Activated CD8-positive, alpha-beta T cell treated with anti-CD3 and anti-CD28 coated beads for 36 hours (primary cell): ENCODE measurements around the gene GLA. TPM values are rescaled to one million over a fixed set of nuclear protein-coding genes. Genes with fewer than 3 reads are reported as not detected.

ENCODE experiments used
- ATAC-seq: fragments of 200-7000 bp; cut with Tn5 transposase; one replicate; pipeline ENCODE4 v1.10.0; 2021; ENCODE audit warnings: mild to moderate bottlenecking, moderate library complexity
- CTCF ChIA-PET: fragments of 350-600 bp; sonication (Branson Sonifier 250); formaldehyde crosslinking; loops from one replicate; lab custom pipeline; 2021; ENCODE audit warnings: antibody characterized with exemption; lab: Charles Lee
- POLR2A ChIA-PET: fragments of 350-600 bp; sonication (Branson Sonifier 250); formaldehyde crosslinking; loops from one replicate; lab custom pipeline; 2021; ENCODE audit warnings: antibody characterized with exemption; lab: Charles Lee
- DNase-seq: peaks from one replicate; pipeline ENCODE4 v3.0.0-alpha.2; 2020
- H3K27ac Mint-ChIP-seq: one replicate; pipeline ENCODE4 v1.8.0; 2021; ENCODE audit warnings: mild to moderate bottlenecking, mixed read lengths
- H3K27me3 Mint-ChIP-seq: one replicate; pipeline ENCODE4 v1.8.0; 2021; ENCODE audit warnings: mixed read lengths
- H3K36me3 Mint-ChIP-seq: one replicate; pipeline ENCODE4 v1.8.0; 2021; ENCODE audit warnings: low read depth, mixed read lengths
- H3K4me1 Mint-ChIP-seq: one replicate; pipeline ENCODE4 v1.8.0; 2021; ENCODE audit warnings: low read depth, mixed read lengths
- H3K4me3 Mint-ChIP-seq: one replicate; pipeline ENCODE4 v1.8.0; 2021; ENCODE audit warnings: mild to moderate bottlenecking, moderate library complexity, mixed read lengths
- H3K9me3 Mint-ChIP-seq: one replicate; pipeline ENCODE4 v1.8.0; 2021; ENCODE audit warnings: mixed read lengths
- intact Hi-C: fragments of 100-400 bp; cut with micrococcal nuclease; formaldehyde crosslinking; loops from one replicate; pipeline ENCODE4 v1.10.0; 2022
- total RNA-seq, 2 experiments: library from RNA; stranded (reverse); gene quantifications; one replicate each; pipeline ENCODE4 v1.2.3, GENCODE V29; 2021
- TF ChIP-seq, protein P1 (sequence below): fragments of 200-600 bp; IDR thresholded peaks from one replicate; pipeline ENCODE4 v1.8.0; 2022; ENCODE audit warnings: antibody characterized with exemption, mild to moderate bottlenecking

The GLA gene
- total RNA-seq, 2 experiments from 2014 or later: 38.8 to 44.6 TPM

DNA sequence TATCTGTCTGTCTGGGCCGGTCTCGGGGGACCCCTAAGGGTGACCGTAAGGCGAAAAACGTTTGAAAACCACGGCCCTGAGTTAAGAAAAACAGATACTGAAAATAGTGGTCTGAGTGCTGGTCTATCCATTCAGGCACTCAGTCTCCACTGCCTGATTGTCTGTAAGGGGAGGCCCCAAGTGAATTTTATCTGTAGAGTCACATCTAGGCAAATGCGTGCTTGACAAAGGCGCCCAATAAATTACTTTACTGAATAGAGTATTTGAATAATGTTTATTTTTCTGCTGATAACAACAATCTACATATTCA is 762 bp upstream of the GLA start:
- peaks cover 33% of the 10 kb centered on the region for H3K4me1 Mint-ChIP-seq
- ChIA-PET CTCF (no interaction called here), POLR2A (interaction anchor here (1.0 to 1.1 kb wide), 3 partner anchors 10 to 18 kb away, joined by 3 to 4 read pairs (median 3); partner anchors contain the start of gene RPL36A)
- H3K9me3 Mint-ChIP-seq: no peaks in the 10 kb centered on the region
- TF ChIP-seq, protein P1, sequence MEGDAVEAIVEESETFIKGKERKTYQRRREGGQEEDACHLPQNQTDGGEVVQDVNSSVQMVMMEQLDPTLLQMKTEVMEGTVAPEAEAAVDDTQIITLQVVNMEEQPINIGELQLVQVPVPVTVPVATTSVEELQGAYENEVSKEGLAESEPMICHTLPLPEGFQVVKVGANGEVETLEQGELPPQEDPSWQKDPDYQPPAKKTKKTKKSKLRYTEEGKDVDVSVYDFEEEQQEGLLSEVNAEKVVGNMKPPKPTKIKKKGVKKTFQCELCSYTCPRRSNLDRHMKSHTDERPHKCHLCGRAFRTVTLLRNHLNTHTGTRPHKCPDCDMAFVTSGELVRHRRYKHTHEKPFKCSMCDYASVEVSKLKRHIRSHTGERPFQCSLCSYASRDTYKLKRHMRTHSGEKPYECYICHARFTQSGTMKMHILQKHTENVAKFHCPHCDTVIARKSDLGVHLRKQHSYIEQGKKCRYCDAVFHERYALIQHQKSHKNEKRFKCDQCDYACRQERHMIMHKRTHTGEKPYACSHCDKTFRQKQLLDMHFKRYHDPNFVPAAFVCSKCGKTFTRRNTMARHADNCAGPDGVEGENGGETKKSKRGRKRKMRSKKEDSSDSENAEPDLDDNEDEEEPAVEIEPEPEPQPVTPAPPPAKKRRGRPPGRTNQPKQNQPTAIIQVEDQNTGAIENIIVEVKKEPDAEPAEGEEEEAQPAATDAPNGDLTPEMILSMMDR: no peak
- H3K27me3 Mint-ChIP-seq: peaks cover 2% of the 10 kb centered on the region
- intact Hi-C loops: loop anchor here (2.0 kb wide), 1 partner anchor 18 kb away; the partner anchor contains the start of gene RPL36A
- H3K27ac Mint-ChIP-seq: peak overlapping the region; percentile 97
- no peak for DNase-seq
- H3K36me3 Mint-ChIP-seq: peaks cover 27% of the 10 kb centered on the region
- peak; percentile 42 for ATAC-seq
- peak overlapping the region; percentile 99 for H3K4me3 Mint-ChIP-seq

DNA sequence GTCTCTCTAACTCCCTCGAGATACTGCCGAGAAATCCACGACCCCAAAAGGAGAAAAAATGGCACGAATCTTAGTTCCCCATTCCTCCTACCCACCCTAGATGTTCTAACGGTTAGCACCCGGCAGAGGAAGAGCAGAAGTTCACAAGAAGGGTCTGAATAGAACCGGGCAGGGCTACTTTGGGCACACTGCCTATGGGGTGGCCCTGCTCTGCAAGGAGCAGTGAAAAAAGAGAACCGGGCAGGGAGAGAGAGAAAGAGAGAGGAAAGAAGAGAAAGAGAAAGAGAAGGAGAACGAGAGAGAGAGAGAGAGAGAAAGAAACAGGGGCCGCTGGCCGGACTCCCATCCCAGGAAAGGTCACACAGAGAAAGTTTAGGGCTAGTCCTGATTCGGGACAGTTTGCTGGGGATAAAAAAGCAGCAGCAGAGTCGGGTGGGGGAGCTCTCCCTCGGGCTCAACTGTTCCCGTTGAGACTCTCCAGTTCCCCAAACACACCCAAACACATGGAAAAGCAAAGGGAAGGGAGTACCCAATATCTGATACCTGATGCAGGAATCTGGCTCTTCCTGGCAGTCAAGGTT is 468 bp downstream of the GLA start:
- H3K9me3 Mint-ChIP-seq: no peaks in the 10 kb centered on the region
- peak overlapping the region; percentile 94 for H3K27ac Mint-ChIP-seq
- peaks cover 20% of the 10 kb centered on the region for H3K36me3 Mint-ChIP-seq
- H3K27me3 Mint-ChIP-seq: peaks cover 2% of the 10 kb centered on the region
- peak overlapping the region; percentile 99 for H3K4me3 Mint-ChIP-seq
- ChIA-PET POLR2A (interaction anchor here (1.3 kb wide), 4 partner anchors 11 to 16 kb away, joined by 3 to 10 read pairs (median 5); partner anchors contain the start of gene RPL36A), CTCF (interaction anchor here (0.9 kb wide), 1 partner anchor 10 kb away, joined by 3 read pairs; no protein-coding TSS in a partner anchor)
- H3K4me1 Mint-ChIP-seq: peaks cover 22% of the 10 kb centered on the region
- TF ChIP-seq, protein P1: no peak
- no peak for DNase-seq
- no peak for ATAC-seq
- intact Hi-C loops: no loop called here

DNA sequence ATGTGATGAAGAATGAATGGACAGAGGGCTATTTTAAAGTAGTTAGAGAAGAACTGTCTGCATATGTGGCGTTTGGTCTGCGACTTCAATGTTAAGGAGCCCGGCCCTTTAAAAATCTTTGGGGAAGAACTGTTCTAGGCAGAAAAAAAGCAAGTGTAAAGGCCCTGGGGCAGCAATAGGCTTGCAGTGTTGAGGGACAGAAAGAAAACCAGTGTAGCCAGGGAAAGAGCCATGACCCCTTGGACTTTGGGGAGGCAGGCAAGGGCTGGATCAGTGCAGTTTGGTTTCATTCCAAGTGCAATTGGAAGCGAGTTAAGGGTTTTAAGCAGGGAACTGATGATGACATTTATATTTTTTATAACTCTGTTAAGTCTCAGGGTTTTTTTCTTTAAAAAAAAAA is 7.9 kb downstream of the GLA start:
- H3K4me3 Mint-ChIP-seq: no peak overlapping the region
- POLR2A ChIA-PET: no interaction called here
- H3K27ac Mint-ChIP-seq: no peak overlapping the region
- H3K9me3 Mint-ChIP-seq: no peaks in the 10 kb centered on the region
- ATAC-seq: no peak
- CTCF ChIA-PET: interaction anchor here (4.6 kb wide), 1 partner anchor 9 kb away, joined by 19 read pairs; the partner anchor contains the start of gene RPL36A
- peaks cover 32% of the 10 kb centered on the region for H3K36me3 Mint-ChIP-seq
- peaks cover 4% of the 10 kb centered on the region for H3K4me1 Mint-ChIP-seq
- H3K27me3 Mint-ChIP-seq: no peaks in the 10 kb centered on the region
- TF ChIP-seq, protein P1: no peak
- no peak for DNase-seq
- intact Hi-C loops: loop anchor here (10.0 kb wide), 1 partner anchor 55 kb away; the partner anchor contains the start of gene TIMM8A

DNA sequence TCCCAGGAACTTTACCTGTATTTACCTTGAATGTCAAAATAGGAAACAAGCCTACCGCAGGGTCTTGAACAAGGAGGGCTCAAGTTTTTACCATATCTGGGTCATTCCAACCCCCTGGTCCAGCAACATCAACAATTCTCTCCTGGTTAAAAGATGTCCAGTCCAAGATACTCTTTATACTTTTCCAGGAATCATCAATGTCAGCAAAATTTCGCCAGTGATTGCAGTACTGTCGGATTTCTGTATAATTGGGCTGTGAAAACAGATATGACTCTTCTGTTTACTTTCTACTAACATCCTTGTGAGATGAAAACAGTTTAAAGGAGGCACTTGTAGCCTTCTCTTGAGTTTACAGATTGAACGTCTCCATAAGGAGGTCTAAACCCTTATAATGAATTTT is 9.0 kb downstream of the GLA start:
- DNase-seq (no peak), ATAC-seq (no peak)
- intact Hi-C loops: loop anchor here (10.0 kb wide), 1 partner anchor 54 kb away; the partner anchor contains the start of gene TIMM8A
- no peak overlapping the region for H3K27ac Mint-ChIP-seq
- TF ChIP-seq, protein P1: no peak
- CTCF ChIA-PET: no interaction called here
- H3K36me3 Mint-ChIP-seq: peaks cover 33% of the 10 kb centered on the region
- H3K4me1 Mint-ChIP-seq: peaks cover 5% of the 10 kb centered on the region
- no peak overlapping the region for H3K4me3 Mint-ChIP-seq
- no peaks in the 10 kb centered on the region for H3K9me3 Mint-ChIP-seq
- H3K27me3 Mint-ChIP-seq: no peaks in the 10 kb centered on the region
- POLR2A ChIA-PET: no interaction called here

DNA sequence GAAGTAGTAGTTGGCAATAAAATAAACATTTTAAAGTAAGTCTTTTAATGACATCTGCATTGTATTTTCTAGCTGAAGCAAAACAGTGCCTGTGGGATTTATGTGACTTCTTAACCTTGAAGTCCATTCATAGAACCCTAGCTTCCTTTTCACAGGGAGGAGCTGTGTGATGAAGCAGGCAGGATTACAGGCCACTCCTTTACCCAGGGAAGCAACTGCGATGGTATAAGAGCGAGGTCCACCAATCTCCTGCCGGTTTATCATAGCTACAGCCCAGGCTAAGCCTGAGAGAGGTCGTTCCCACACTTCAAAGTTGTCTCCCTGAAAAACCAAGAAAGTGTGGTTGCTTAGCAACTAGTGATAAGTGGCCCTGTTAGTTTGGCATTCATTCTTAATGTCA is 9.9 kb downstream of the GLA start:
- POLR2A ChIA-PET: interaction anchor here (1.1 kb wide), 1 partner anchor 17 kb away, joined by 4 read pairs; no protein-coding TSS in a partner anchor
- Mint-ChIP-seq H3K27ac (no peak overlapping the region), H3K4me3 (no peak overlapping the region), H3K9me3 (no peaks in the 10 kb centered on the region), H3K4me1 (peaks cover 11% of the 10 kb centered on the region), H3K36me3 (peaks cover 42% of the 10 kb centered on the region), H3K27me3 (no peaks in the 10 kb centered on the region)
- intact Hi-C loops: loop anchor here (10.0 kb wide), 1 partner anchor 53 kb away; the partner anchor contains the start of gene TIMM8A
- ATAC-seq (no peak), DNase-seq (no peak)
- TF ChIP-seq, protein P1: no peak
- CTCF ChIA-PET: interaction anchor here (1.1 kb wide), 1 partner anchor 10 kb away, joined by 3 read pairs; the partner anchor contains the start of gene GLA
